Endothelial cell (in vitro differentiated cells): ENCODE results near the gene GNAI3. TPM values are rescaled to one million over a fixed set of nuclear protein-coding genes. Genes with fewer than 3 reads are reported as not detected.

Experiments
- DNase-seq: peaks from one replicate; pipeline ENCODE4 v3.0.0; 2021; ENCODE audit warnings: low spot score
- H3K27ac Mint-ChIP-seq: one replicate; pipeline ENCODE4 v1.8.0; 2021; ENCODE audit warnings: mixed read lengths, inconsistent platforms; ENCODE audit not compliant: unreplicated experiment
- H3K27me3 Mint-ChIP-seq: one replicate; pipeline ENCODE4 v1.8.0; 2021; ENCODE audit warnings: mild to moderate bottlenecking, moderate library complexity, mixed read lengths, inconsistent platforms; ENCODE audit not compliant: unreplicated experiment
- H3K36me3 Mint-ChIP-seq: one replicate; pipeline ENCODE4 v1.8.0; 2021; ENCODE audit warnings: mild to moderate bottlenecking, low read depth, mixed read lengths, inconsistent platforms; ENCODE audit not compliant: unreplicated experiment
- H3K4me1 Mint-ChIP-seq: one replicate; pipeline ENCODE4 v1.8.0; 2021; ENCODE audit warnings: mild to moderate bottlenecking, mixed read lengths, inconsistent platforms; ENCODE audit not compliant: unreplicated experiment
- H3K4me3 Mint-ChIP-seq: one replicate; pipeline ENCODE4 v1.8.0; 2021; ENCODE audit warnings: mild to moderate bottlenecking, mixed read lengths, inconsistent platforms; ENCODE audit not compliant: unreplicated experiment
- H3K9me3 Mint-ChIP-seq: one replicate; pipeline ENCODE4 v1.8.0; 2021; ENCODE audit warnings: mixed read lengths, inconsistent platforms; ENCODE audit not compliant: unreplicated experiment
- total RNA-seq: library from RNA; stranded (reverse); fragmentation: NEBNext Ultra II Directional; extraction: Animal tissue kit (Norgen Biotek cat#: 25700); gene quantifications from one replicate; pipeline ENCODE4 v1.2.1, GENCODE V29; 2021; ENCODE audit not compliant: unreplicated experiment
- TF ChIP-seq, protein P1 (sequence below): fragments of 200-600 bp; sonication (generic); IDR thresholded peaks from one replicate; pipeline ENCODE4 v1.5.0; 2021; ENCODE audit warnings: antibody characterized with exemption; ENCODE audit not compliant: unreplicated experiment

GNAI3 gene
- total RNA-seq, 1 donor from 2014 or later = 17.7 TPM

DNA sequence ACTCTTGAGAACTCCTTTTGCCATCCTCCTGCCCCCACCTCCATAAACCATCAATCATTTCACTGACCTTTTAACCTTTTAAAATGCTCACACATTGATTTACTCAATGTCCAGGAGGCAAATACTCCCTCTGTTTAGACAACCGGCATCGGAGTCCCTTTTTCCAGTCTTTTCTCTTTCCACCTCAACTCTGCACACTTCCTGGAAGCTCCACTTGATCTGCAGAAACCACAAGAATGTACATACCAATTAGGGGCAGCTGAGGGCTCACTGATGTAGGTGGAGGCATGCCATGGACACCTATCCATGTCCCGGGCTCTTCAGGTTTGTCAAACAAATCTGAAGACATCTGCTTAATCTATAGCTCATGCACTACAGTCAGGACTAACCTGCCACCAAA lies 33.6 kb upstream of the GNAI3 start:
- no peaks in the 10 kb centered on the region for H3K36me3 Mint-ChIP-seq
- DNase-seq = no peak
- H3K9me3 Mint-ChIP-seq = no peaks in the 10 kb centered on the region
- H3K4me3 Mint-ChIP-seq = no peak overlapping the region
- peaks cover 8% of the 10 kb centered on the region for H3K4me1 Mint-ChIP-seq
- no peak overlapping the region for H3K27ac Mint-ChIP-seq
- TF ChIP-seq, protein P1, sequence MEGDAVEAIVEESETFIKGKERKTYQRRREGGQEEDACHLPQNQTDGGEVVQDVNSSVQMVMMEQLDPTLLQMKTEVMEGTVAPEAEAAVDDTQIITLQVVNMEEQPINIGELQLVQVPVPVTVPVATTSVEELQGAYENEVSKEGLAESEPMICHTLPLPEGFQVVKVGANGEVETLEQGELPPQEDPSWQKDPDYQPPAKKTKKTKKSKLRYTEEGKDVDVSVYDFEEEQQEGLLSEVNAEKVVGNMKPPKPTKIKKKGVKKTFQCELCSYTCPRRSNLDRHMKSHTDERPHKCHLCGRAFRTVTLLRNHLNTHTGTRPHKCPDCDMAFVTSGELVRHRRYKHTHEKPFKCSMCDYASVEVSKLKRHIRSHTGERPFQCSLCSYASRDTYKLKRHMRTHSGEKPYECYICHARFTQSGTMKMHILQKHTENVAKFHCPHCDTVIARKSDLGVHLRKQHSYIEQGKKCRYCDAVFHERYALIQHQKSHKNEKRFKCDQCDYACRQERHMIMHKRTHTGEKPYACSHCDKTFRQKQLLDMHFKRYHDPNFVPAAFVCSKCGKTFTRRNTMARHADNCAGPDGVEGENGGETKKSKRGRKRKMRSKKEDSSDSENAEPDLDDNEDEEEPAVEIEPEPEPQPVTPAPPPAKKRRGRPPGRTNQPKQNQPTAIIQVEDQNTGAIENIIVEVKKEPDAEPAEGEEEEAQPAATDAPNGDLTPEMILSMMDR = no peak
- H3K27me3 Mint-ChIP-seq = peaks cover 14% of the 10 kb centered on the region

DNA sequence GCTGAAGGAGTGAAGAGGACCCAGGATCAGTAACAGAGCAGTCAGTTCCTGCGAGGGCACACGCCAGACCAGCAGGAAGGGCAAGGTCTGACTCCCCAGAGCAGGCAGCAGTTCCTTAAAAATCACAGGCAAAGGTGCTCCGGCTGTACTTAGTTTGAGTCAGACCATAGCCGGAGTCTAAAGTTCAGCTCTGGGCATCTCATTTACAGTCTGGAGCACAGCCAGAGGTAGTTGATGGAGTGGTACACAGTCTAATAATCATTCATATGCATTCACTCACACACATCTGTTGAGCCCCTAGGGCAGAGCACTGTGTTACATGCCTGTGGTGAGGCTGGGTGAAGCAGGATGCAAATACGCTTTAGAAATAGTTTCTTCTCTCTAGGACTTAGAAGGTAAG lies 31.5 kb upstream of the GNAI3 start:
- Mint-ChIP-seq H3K9me3 (no peaks in the 10 kb centered on the region), H3K27ac (no peak overlapping the region), H3K4me3 (no peak overlapping the region), H3K4me1 (peaks cover 8% of the 10 kb centered on the region), H3K36me3 (no peaks in the 10 kb centered on the region), H3K27me3 (peaks cover 9% of the 10 kb centered on the region)
- TF ChIP-seq, protein P1 = no peak
- DNase-seq = no peak

DNA sequence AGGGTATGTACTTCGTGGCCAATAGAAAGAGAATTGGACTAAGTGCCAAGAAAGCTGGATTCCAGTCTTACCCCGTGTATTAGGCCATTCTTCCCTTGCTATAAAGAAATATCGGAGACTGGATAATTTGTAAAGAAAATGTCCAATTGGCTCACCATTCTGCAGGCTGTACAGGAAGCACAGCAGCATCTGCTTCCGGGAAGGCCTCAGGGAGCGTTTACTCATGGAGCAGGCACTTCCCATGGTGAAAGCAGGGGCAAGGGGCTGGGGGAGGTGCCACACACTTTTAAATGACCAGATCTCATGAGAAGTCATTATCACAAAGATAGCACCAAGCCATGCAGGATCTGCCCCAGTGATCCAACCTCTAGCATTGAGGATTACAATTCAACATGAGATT lies 31.1 kb upstream of the GNAI3 start:
- no peak for DNase-seq
- TF ChIP-seq, protein P1 = no peak
- Mint-ChIP-seq H3K27me3 (peaks cover 8% of the 10 kb centered on the region), H3K4me3 (no peak overlapping the region), H3K36me3 (no peaks in the 10 kb centered on the region), H3K27ac (no peak overlapping the region), H3K4me1 (peaks cover 8% of the 10 kb centered on the region), H3K9me3 (no peaks in the 10 kb centered on the region)

DNA sequence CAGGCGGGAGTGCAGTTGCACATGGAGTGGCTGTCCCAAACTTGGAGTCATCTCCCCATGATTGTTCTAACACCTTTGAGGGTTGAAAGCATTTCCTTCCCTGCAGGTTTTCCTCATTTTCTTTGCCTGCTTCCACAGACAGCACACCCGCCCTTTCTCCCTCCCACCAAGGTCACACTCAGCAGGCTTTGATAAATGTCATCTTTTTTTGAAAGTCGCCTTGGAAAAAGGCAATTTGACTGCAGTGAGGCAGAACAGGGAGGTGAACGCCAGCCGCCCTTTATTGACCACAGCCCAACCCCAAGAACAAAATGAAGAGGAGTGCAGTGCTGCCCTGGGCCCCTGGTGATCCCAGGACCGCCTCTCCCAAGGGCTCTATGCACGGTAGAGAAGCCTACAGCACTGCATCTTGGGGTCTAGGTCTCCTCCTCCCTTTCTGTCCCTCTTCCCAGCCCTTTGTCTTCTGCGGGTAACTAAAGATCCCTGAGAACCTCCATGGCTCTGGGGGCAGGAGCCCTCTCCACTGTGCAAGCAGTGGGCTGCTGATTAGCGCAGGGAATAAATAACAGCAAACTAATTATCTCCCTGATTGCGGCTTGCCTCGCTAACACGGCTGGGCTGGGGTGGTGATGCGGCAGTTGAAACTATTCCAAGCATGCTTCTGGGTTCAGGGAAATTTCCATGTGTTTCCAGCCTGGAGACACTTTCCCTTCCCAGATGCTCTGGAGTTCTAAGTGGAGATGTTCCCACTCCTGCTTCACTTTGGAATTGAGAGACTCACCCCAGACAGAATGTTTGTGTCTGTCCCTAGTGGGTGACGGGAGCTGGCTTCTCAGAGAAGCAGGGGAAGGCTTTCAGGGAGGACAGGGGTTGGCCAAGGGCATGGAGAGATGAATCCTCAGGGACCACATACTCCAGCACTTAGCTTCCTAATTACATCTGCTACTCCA lies 27.1 kb upstream of the GNAI3 start:
- Mint-ChIP-seq H3K27me3 (peaks cover 8% of the 10 kb centered on the region), H3K36me3 (no peaks in the 10 kb centered on the region), H3K9me3 (no peaks in the 10 kb centered on the region), H3K4me1 (peaks cover 8% of the 10 kb centered on the region), H3K4me3 (no peak overlapping the region), H3K27ac (no peak overlapping the region)
- DNase-seq = no peak
- TF ChIP-seq, protein P1 = no peak

DNA sequence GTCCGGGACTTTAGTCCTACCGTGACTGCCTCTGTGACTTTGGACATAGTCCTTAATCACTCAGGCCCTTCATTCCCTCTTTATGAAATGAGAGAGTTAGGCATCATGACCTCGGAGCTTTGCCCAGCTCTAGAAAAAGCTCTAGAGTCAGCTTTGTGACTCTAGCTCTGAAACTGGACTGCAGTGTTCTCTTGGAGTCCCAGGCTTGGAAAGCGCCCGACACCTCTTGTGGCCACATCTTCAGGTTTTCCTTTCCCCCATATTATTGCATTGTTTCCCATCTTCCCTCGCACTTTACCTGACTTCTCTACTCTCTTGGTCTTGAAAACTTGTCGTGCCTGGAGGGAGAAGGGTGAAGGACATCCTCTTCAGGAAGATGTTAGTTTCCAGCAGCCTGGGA lies 26.4 kb upstream of the GNAI3 start:
- Mint-ChIP-seq H3K4me3 (no peak overlapping the region), H3K9me3 (no peaks in the 10 kb centered on the region), H3K36me3 (no peaks in the 10 kb centered on the region), H3K4me1 (peaks cover 6% of the 10 kb centered on the region), H3K27me3 (peaks cover 6% of the 10 kb centered on the region), H3K27ac (no peak overlapping the region)
- TF ChIP-seq, protein P1 = no peak
- DNase-seq = no peak
